Measurements from ENCODE around the gene ELN. TPM values are rescaled to one million over a fixed set of nuclear protein-coding genes. Genes with fewer than 3 reads are reported as not detected.

The ELN gene
- polyA plus RNA-seq, 1 donor = 54.4 TPM

DNA sequence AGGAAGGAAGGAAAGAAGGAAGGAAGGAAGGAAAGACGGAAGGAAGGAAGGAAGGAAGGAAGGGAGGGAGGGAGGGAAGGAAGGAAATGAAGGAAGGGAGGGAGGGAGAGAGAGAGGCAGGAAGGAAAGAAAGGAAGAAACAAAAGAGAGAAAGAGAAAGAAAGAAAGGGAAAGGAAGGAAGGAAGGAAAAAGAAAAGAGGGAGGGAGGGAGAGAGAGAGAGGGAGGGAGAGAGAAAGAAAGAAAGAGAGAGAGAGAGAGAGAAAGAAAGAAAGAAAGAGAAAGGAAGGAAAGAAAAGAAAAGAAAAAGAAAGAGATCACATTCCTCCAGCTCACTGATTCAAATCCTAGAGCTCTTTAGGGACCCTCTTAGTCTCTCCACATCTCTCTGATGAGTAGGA lies 24.7 kb downstream of the ELN start:
- peaks cover 7% of the 10 kb centered on the region for H3K36me3 ChIP-seq (ENCODE audit: control insufficient read depth, insufficient read depth, low read length)
- H3K4me3 ChIP-seq (ENCODE audit: low read length) = no peak overlapping the region
- H3K4me1 ChIP-seq (ENCODE audit: control insufficient read depth, insufficient read depth, low read length) = no peaks in the 10 kb centered on the region
- no peak for DNase-seq
- WGBS (ENCODE audit: insufficient coverage, low lambda C conversion rate) = 100% methylated on average over 1 of the region's 1 CpG
- H3K9me3 ChIP-seq (ENCODE audit: control insufficient read depth, low read depth, low read length) = peaks cover 4% of the 10 kb centered on the region
- no peak overlapping the region for H3K27ac ChIP-seq (ENCODE audit: low read length)
- H3K27me3 ChIP-seq (ENCODE audit: control insufficient read depth, insufficient read depth, low read length) = no peaks in the 10 kb centered on the region

DNA sequence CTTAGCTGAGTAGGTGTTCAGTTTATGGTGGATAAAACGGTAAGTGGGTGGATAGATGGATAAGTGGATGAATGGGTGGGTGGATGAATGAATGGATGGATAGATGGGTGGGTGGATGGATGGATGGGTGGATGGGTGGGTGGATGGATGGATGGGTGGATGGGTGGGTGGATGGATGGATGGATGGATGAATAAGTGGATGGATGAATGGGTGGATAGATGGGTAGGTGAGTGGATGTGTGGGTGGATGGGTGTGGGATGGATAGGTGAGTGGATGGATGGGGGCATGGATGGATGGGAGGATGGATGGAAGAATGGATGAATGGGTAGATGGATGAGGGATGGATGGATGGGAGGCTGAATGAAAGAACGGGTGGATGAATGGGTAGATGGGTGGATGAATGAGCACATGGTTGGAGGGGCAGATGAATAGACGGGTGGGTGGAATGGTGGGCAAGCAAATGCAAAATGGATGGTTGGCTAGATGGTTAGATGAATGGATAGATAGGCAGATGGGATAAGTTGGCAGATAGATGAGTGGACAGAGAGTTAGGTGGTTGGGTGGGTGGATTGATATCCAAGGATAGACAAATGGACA lies 25.7 kb downstream of the ELN start:
- Histone ChIP-seq H3K36me3 (ENCODE audit: control insufficient read depth, insufficient read depth, low read length) (peaks cover 7% of the 10 kb centered on the region), H3K4me1 (ENCODE audit: control insufficient read depth, insufficient read depth, low read length) (no peaks in the 10 kb centered on the region), H3K27ac (ENCODE audit: low read length) (no peak overlapping the region), H3K4me3 (ENCODE audit: low read length) (no peak overlapping the region), H3K9me3 (ENCODE audit: control insufficient read depth, low read depth, low read length) (peaks cover 4% of the 10 kb centered on the region), H3K27me3 (ENCODE audit: control insufficient read depth, insufficient read depth, low read length) (no peaks in the 10 kb centered on the region)
- 100% methylated on average over 1 of the region's 3 CpGs for WGBS (ENCODE audit: insufficient coverage, low lambda C conversion rate)
- DNase-seq = no peak

DNA sequence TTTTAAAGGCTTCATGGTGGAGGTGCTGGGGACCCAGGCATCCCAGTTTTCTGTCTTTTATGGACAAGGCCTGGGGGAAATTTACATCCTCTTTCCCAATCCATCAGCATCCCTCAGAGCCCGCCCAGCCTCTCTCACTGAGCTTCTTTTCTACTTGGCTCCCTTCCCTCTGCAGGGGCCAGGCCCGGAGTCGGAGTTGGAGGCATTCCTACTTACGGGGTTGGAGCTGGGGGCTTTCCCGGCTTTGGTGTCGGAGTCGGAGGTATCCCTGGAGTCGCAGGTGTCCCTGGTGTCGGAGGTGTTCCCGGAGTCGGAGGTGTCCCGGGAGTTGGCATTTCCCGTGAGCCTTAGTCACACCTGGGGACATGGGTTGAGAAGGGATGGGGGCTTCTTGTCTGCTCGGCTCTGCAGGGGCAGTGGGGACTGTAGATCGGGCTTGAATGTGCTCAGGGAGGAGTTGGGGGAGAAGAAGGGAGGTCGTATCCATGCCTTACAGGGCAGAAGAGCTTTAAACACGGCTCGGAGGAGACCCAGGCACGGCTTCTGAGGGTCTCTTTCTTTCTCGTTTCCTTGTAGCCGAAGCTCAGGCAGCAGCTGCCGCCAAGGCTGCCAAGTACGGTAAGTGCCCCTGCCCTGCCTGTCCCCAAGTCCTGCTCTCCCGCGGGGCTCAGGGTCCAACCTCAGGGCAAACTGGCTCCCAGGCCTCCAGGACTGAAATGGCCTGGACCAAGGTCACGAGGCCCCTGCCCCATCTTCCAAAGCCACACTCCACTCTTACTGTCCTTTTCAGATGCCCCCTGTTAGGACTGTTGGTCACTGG lies 28.3 kb downstream of the ELN start:
- Histone ChIP-seq H3K36me3 (ENCODE audit: control insufficient read depth, insufficient read depth, low read length) (peaks cover 9% of the 10 kb centered on the region), H3K4me1 (ENCODE audit: control insufficient read depth, insufficient read depth, low read length) (peaks cover 3% of the 10 kb centered on the region), H3K9me3 (ENCODE audit: control insufficient read depth, low read depth, low read length) (no peaks in the 10 kb centered on the region), H3K27ac (ENCODE audit: low read length) (no peak overlapping the region), H3K4me3 (ENCODE audit: low read length) (no peak overlapping the region), H3K27me3 (ENCODE audit: control insufficient read depth, insufficient read depth, low read length) (no peaks in the 10 kb centered on the region)
- 53% methylated on average over 2 of the region's 26 CpGs for WGBS (ENCODE audit: insufficient coverage, low lambda C conversion rate)
- DNase-seq = no peak

DNA sequence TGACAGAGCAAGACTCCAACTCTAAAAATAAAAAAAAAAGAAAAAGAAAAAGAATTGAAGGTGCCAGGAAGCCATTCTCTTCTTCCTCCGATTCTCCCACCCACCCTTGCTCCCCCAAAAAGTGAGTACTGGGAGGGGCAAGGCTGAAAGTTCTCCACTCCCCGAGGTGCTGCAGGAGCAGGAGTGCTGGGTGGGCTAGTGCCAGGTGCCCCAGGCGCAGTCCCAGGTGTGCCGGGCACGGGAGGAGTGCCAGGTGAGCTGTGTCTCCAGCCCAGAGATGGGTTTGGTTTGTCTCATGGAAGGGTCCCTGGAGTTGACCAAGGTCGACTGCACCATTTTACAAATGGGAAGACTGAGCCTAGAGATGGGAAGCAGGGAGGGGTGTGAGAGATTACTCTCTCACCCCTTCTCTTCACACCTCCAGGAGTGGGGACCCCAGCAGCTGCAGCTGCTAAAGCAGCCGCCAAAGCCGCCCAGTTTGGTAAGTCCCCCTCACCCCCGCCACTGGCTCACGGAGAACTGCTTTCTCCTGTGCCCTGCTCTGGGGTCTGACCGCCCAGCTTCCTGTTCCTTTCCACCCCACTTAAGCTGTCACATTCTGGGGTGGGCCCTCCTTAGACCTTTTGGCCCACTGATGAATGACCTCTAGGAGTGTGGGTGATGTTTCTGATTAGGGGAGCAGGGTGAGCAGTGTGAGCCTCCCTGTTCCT lies 29.4 kb downstream of the ELN start:
- Histone ChIP-seq H3K27me3 (ENCODE audit: control insufficient read depth, insufficient read depth, low read length) (no peaks in the 10 kb centered on the region), H3K9me3 (ENCODE audit: control insufficient read depth, low read depth, low read length) (no peaks in the 10 kb centered on the region), H3K36me3 (ENCODE audit: control insufficient read depth, insufficient read depth, low read length) (peaks cover 4% of the 10 kb centered on the region), H3K4me1 (ENCODE audit: control insufficient read depth, insufficient read depth, low read length) (peaks cover 3% of the 10 kb centered on the region), H3K27ac (ENCODE audit: low read length) (no peak overlapping the region), H3K4me3 (ENCODE audit: low read length) (no peak overlapping the region)
- no CpG with 5 or more reads among the region's 11 CpGs for WGBS (ENCODE audit: insufficient coverage, low lambda C conversion rate)
- no peak for DNase-seq

DNA sequence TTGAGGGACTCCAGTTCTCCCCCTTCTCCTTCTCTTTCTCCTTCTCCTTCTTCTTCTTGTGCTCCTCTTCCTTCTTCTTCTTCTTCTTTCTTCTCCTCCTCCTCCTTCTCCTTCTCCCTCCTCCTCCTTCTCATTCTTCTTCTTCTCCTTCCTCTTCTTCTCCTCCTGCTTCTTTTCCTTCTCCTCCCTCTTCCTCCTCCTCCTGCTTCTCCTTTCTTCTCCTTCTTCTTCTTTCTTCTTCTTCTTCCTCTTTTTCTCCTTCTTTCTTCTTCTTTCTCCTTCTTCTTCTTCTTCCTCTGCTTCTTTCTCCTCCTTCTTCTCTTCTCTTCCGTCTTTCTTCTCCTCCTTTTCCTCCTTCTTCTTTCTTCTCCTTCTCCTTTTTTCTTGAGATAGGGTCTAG lies 30.0 kb downstream of the ELN start:
- WGBS (ENCODE audit: insufficient coverage, low lambda C conversion rate) = 85% methylated on average over 1 of the region's 1 CpG

DNA sequence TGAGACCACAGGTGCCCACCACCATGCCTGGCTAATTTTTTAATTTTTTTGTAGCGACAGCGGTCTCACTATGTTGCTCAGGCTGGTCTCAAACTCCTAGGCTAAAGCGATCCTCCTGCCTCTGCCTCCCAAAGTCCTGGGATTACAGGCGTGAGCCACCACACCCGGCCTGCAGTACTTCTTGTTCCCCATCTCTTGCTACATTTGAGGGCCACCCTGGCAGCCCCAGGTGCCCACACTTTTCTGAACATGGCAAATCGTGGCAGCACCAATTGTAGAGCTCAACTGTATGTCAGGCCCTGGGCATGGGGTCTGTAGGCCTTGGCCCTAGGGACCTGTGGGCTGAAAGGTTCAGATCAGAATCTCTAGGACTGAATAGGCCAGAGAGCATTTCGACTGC lies 30.5 kb downstream of the ELN start:
- no peaks in the 10 kb centered on the region for H3K27me3 ChIP-seq (ENCODE audit: control insufficient read depth, insufficient read depth, low read length)
- H3K27ac ChIP-seq (ENCODE audit: low read length) = no peak overlapping the region
- peaks cover 3% of the 10 kb centered on the region for H3K4me1 ChIP-seq (ENCODE audit: control insufficient read depth, insufficient read depth, low read length)
- no peak for DNase-seq
- H3K4me3 ChIP-seq (ENCODE audit: low read length) = no peak overlapping the region
- H3K9me3 ChIP-seq (ENCODE audit: control insufficient read depth, low read depth, low read length) = no peaks in the 10 kb centered on the region
- H3K36me3 ChIP-seq (ENCODE audit: control insufficient read depth, insufficient read depth, low read length) = peaks cover 4% of the 10 kb centered on the region
- WGBS (ENCODE audit: insufficient coverage, low lambda C conversion rate) = 100% methylated on average over 1 of the region's 7 CpGs

More for the DNA sequence above, 30.0 kb downstream of the ELN start:
- no peak overlapping the region for H3K4me3 ChIP-seq (ENCODE audit: low read length)
- H3K36me3 ChIP-seq (ENCODE audit: control insufficient read depth, insufficient read depth, low read length) = peaks cover 4% of the 10 kb centered on the region
- no peaks in the 10 kb centered on the region for H3K9me3 ChIP-seq (ENCODE audit: control insufficient read depth, low read depth, low read length)
- DNase-seq = no peak
- peaks cover 3% of the 10 kb centered on the region for H3K4me1 ChIP-seq (ENCODE audit: control insufficient read depth, insufficient read depth, low read length)
- no peaks in the 10 kb centered on the region for H3K27me3 ChIP-seq (ENCODE audit: control insufficient read depth, insufficient read depth, low read length)
- H3K27ac ChIP-seq (ENCODE audit: low read length) = no peak overlapping the region

DNA sequence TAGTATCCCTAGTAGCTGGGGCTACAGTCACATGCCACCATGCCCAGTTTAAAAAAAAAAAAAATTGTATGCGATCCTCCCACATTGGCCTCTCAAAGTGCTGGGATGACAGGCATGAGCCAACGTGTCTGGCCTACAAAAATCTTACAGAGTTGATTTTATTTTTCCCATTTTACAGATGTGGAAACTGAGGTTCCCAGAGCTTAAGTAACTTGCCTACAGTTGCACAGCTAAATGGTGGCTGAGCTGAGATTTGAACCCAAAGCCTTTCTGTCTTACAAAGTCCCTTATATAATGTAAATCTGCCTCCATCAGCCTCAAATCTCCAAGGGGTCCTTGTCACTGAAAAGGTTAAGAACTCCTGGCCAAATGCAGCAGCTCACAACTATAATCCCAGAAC lies 31.1 kb downstream of the ELN start:
- Histone ChIP-seq H3K27me3 (ENCODE audit: control insufficient read depth, insufficient read depth, low read length) (no peaks in the 10 kb centered on the region), H3K27ac (ENCODE audit: low read length) (no peak overlapping the region), H3K4me3 (ENCODE audit: low read length) (no peak overlapping the region), H3K4me1 (ENCODE audit: control insufficient read depth, insufficient read depth, low read length) (peaks cover 3% of the 10 kb centered on the region), H3K36me3 (ENCODE audit: control insufficient read depth, insufficient read depth, low read length) (peaks cover 4% of the 10 kb centered on the region), H3K9me3 (ENCODE audit: control insufficient read depth, low read depth, low read length) (no peaks in the 10 kb centered on the region)
- 100% methylated on average over 1 of the region's 2 CpGs for WGBS (ENCODE audit: insufficient coverage, low lambda C conversion rate)
- no peak for DNase-seq

DNA sequence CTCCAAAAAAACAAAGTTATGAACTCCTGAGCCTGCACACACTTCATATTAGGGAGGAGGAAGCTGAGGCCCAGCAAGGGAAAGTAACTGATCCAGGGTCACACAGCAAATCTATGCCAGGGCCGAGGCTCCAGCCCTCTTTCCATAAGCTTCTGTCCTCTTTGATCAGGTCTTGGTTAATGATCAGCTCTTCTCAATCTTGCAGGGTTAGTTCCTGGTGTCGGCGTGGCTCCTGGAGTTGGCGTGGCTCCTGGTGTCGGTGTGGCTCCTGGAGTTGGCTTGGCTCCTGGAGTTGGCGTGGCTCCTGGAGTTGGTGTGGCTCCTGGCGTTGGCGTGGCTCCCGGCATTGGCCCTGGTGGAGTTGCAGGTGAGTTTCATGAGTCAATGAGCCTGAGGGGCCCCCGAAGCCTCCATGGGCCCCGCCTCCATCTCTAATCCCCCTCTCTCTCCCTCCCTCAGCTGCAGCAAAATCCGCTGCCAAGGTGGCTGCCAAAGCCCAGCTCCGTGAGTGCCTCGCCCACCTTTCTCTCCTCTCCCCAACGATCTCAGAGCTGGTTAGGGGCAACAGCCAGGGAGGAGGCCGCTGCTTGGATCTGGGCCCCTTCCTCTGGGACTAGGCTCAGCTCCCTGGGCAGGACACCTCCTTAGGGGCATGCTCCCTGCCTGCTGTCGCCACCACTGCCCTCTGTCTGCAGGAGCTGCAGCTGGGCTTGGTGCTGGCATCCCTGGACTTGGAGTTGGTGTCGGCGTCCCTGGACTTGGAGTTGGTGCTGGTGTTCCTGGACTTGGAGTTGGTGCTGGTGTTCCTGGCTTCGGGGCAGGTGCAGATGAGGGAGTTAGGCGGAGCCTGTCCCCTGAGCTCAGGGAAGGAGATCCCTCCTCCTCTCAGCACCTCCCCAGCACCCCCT lies 32.0 kb downstream of the ELN start:
- DNase-seq = peak in 1 of 2 donors; percentile 59
- Histone ChIP-seq H3K4me1 (ENCODE audit: control insufficient read depth, insufficient read depth, low read length) (peaks cover 3% of the 10 kb centered on the region), H3K9me3 (ENCODE audit: control insufficient read depth, low read depth, low read length) (no peaks in the 10 kb centered on the region), H3K36me3 (ENCODE audit: control insufficient read depth, insufficient read depth, low read length) (peaks cover 4% of the 10 kb centered on the region), H3K27ac (ENCODE audit: low read length) (no peak overlapping the region), H3K27me3 (ENCODE audit: control insufficient read depth, insufficient read depth, low read length) (no peaks in the 10 kb centered on the region), H3K4me3 (ENCODE audit: low read length) (no peak overlapping the region)
- no CpG with 5 or more reads among the region's 21 CpGs for WGBS (ENCODE audit: insufficient coverage, low lambda C conversion rate)

DNA sequence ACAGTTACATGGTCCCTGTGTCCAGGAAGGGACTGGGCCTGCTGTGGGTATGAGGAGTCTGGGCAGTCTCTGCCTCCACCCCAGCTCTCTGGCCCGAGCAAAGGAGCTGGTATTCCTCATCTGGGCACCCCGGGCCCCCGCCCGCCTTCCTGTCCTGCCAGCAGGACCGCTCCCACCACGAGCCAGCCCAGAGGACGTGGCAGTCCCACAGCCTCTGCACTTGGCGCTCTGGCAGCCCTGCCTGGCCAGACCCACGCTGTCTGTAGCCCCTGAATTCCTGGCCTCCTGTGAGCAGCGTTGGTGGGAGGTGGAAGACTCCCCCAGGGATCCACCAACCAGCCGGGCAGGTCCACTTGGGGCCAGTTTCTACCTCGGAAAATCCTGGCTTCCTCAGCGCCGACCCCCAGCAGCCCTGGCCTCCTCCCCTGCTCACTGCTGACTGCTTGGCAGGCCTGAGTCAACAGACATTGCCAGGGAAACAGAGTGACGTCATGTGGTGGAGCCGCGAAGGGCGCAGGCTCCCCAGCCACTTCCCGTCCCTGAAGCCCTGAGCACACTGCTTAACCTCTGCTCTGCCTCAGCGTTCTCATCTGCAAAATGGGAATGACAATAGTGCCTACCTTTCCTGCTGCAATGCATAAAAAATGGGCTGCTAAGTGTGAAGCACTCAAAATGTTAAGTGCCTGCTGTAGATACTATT lies 34.0 kb downstream of the ELN start:
- H3K4me3 ChIP-seq (ENCODE audit: low read length) = no peak overlapping the region
- peaks cover 4% of the 10 kb centered on the region for H3K36me3 ChIP-seq (ENCODE audit: control insufficient read depth, insufficient read depth, low read length)
- H3K27me3 ChIP-seq (ENCODE audit: control insufficient read depth, insufficient read depth, low read length) = no peaks in the 10 kb centered on the region
- H3K9me3 ChIP-seq (ENCODE audit: control insufficient read depth, low read depth, low read length) = no peaks in the 10 kb centered on the region
- H3K27ac ChIP-seq (ENCODE audit: low read length) = peak overlapping the region; percentile 61
- H3K4me1 ChIP-seq (ENCODE audit: control insufficient read depth, insufficient read depth, low read length) = peaks cover 3% of the 10 kb centered on the region
- peak; percentile 72 to 83 for DNase-seq
- WGBS (ENCODE audit: insufficient coverage, low lambda C conversion rate) = no CpG with 5 or more reads among the region's 20 CpGs
